SK-N-SH treated with all-trans-retinoic acid at 6 μM for 48 hours (cell line): ENCODE results near the gene DSC3.

Source experiments
- ARNTL ChIP-seq: fragments of 450-650 bp; formaldehyde crosslinking; IDR thresholded peaks from 2 replicates; pipeline ENCODE4 v1.5.0; 2020; ENCODE audit warnings: low read depth, mild to moderate bottlenecking, moderate library complexity, borderline replicate concordance
- BACH2 ChIP-seq: fragments of 250-450 bp; sonication (Bioruptor Pico); IDR thresholded peaks from 2 replicates; pipeline ENCODE4 v1.9.0; 2021; ENCODE audit warnings: mild to moderate bottlenecking, borderline replicate concordance
- CSDC2 ChIP-seq: fragments of 250-450 bp; sonication (Bioruptor Pico); IDR thresholded peaks from 2 replicates; pipeline ENCODE4 v1.5.0; 2020; ENCODE audit warnings: mild to moderate bottlenecking, moderate library complexity
- ISL1 ChIP-seq: fragments of 250-450 bp; sonication (Bioruptor Pico); IDR thresholded peaks from 2 replicates; pipeline ENCODE4 v2.1.2; 2022; ENCODE audit warnings: mild to moderate bottlenecking, moderate library complexity
- OSR1 ChIP-seq: fragments of 250-450 bp; sonication (Bioruptor Pico); IDR thresholded peaks from 2 replicates; pipeline ENCODE4 v1.8.0; 2022; ENCODE audit warnings: moderate library complexity, mild to moderate bottlenecking, inconsistent platforms
- RARB ChIP-seq: fragments of 250-450 bp; sonication (Bioruptor Pico); IDR thresholded peaks from 2 replicates; pipeline ENCODE4 v1.8.0; 2021; ENCODE audit warnings: mild to moderate bottlenecking, moderate library complexity
- SNAI2 ChIP-seq: fragments of 250-450 bp; sonication (Bioruptor Pico); IDR thresholded peaks from 2 replicates; pipeline ENCODE4 v1.5.0; 2020; ENCODE audit warnings: mild to moderate bottlenecking, moderate library complexity
- ZFP3 ChIP-seq: fragments of 250-450 bp; sonication (Bioruptor Pico); IDR thresholded peaks from 2 replicates; pipeline ENCODE4 v1.5.0; 2020; ENCODE audit warnings: mild to moderate bottlenecking, moderate library complexity
- ZFP30 ChIP-seq: fragments of 450-650 bp; formaldehyde crosslinking; IDR thresholded peaks from 2 replicates; pipeline ENCODE4 v1.5.0; 2022; ENCODE audit warnings: mild to moderate bottlenecking, moderate library complexity
- ZNF565 ChIP-seq: fragments of 450-650 bp; formaldehyde crosslinking; conservative IDR thresholded peaks from 2 replicates; pipeline ENCODE4 v1.5.0; 2020; ENCODE audit warnings: low read depth, mild to moderate bottlenecking, moderate library complexity
- ZNF8 ChIP-seq: fragments of 450-650 bp; formaldehyde crosslinking; IDR thresholded peaks from 2 replicates; pipeline ENCODE4 v1.5.0; 2020; ENCODE audit warnings: mild to moderate bottlenecking, moderate library complexity
- TF ChIP-seq, protein P1 (sequence below): fragments of 250-450 bp; sonication (Bioruptor Pico); IDR thresholded peaks from 2 replicates; pipeline ENCODE4 v1.8.0; 2020; ENCODE audit warnings: mild to moderate bottlenecking, moderate library complexity, borderline replicate concordance
- TF ChIP-seq, protein P2 (sequence below): fragments of 250-450 bp; sonication (Bioruptor Pico); IDR thresholded peaks from 2 replicates; pipeline ENCODE4 v1.8.0; 2021; ENCODE audit warnings: low read depth, mild to moderate bottlenecking, moderate library complexity, borderline replicate concordance
- TF ChIP-seq, protein P3 (sequence below): fragments of 250-450 bp; sonication (Bioruptor Pico); IDR thresholded peaks from 2 replicates; pipeline ENCODE4 v1.5.0; 2020; ENCODE audit warnings: mild to moderate bottlenecking, moderate library complexity

DNA sequence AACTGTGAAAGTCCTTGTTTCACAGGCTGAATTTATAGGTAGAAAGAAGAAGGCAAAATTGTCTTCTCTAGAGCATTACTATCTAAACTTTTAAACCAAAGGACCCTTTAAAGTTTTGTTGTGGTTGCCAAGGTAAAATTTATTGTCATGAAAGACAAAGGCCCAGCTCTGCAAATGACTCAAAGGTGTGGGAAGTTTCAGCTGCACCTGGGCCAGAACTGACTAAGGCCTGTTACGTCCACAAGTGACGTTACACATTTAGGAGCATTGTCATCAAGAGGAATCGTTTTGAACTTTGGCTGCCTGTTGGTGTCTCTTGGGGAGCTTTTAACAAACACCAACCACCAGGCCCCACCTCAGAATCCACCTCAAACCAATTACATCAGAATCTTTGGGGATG, 8.1 kb upstream of the DSC3 start:
- TF ChIP-seq, protein P1, sequence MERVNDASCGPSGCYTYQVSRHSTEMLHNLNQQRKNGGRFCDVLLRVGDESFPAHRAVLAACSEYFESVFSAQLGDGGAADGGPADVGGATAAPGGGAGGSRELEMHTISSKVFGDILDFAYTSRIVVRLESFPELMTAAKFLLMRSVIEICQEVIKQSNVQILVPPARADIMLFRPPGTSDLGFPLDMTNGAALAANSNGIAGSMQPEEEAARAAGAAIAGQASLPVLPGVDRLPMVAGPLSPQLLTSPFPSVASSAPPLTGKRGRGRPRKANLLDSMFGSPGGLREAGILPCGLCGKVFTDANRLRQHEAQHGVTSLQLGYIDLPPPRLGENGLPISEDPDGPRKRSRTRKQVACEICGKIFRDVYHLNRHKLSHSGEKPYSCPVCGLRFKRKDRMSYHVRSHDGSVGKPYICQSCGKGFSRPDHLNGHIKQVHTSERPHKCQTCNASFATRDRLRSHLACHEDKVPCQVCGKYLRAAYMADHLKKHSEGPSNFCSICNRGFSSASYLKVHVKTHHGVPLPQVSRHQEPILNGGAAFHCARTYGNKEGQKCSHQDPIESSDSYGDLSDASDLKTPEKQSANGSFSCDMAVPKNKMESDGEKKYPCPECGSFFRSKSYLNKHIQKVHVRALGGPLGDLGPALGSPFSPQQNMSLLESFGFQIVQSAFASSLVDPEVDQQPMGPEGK, result no peak
- no peak for TF ChIP-seq ZNF8
- TF ChIP-seq ZNF565 (CRISPR knock-in tag), result no peak
- no peak for TF ChIP-seq RARB
- TF ChIP-seq ZFP3 (CRISPR knock-in tag), result no peak
- TF ChIP-seq ARNTL (CRISPR knock-in tag), result no peak
- TF ChIP-seq OSR1, result no peak
- TF ChIP-seq CSDC2 (CRISPR knock-in tag), result no peak
- no peak for TF ChIP-seq BACH2 (CRISPR knock-in tag)
- TF ChIP-seq, protein P2, sequence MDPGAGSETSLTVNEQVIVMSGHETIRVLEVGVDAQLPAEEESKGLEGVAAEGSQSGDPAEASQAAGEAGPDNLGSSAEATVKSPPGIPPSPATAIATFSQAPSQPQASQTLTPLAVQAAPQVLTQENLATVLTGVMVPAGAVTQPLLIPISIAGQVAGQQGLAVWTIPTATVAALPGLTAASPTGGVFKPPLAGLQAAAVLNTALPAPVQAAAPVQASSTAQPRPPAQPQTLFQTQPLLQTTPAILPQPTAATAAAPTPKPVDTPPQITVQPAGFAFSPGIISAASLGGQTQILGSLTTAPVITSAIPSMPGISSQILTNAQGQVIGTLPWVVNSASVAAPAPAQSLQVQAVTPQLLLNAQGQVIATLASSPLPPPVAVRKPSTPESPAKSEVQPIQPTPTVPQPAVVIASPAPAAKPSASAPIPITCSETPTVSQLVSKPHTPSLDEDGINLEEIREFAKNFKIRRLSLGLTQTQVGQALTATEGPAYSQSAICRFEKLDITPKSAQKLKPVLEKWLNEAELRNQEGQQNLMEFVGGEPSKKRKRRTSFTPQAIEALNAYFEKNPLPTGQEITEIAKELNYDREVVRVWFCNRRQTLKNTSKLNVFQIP, result no peak
- no peak for TF ChIP-seq ISL1 (CRISPR knock-in tag)
- TF ChIP-seq, protein P3, sequence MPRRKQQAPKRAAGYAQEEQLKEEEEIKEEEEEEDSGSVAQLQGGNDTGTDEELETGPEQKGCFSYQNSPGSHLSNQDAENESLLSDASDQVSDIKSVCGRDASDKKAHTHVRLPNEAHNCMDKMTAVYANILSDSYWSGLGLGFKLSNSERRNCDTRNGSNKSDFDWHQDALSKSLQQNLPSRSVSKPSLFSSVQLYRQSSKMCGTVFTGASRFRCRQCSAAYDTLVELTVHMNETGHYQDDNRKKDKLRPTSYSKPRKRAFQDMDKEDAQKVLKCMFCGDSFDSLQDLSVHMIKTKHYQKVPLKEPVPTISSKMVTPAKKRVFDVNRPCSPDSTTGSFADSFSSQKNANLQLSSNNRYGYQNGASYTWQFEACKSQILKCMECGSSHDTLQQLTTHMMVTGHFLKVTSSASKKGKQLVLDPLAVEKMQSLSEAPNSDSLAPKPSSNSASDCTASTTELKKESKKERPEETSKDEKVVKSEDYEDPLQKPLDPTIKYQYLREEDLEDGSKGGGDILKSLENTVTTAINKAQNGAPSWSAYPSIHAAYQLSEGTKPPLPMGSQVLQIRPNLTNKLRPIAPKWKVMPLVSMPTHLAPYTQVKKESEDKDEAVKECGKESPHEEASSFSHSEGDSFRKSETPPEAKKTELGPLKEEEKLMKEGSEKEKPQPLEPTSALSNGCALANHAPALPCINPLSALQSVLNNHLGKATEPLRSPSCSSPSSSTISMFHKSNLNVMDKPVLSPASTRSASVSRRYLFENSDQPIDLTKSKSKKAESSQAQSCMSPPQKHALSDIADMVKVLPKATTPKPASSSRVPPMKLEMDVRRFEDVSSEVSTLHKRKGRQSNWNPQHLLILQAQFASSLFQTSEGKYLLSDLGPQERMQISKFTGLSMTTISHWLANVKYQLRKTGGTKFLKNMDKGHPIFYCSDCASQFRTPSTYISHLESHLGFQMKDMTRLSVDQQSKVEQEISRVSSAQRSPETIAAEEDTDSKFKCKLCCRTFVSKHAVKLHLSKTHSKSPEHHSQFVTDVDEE (CRISPR knock-in tag), result no peak
- no peak for TF ChIP-seq ZFP30 (CRISPR knock-in tag)
- TF ChIP-seq SNAI2 (CRISPR knock-in tag), result no peak
